Adrenal gland (tissue), 12 donors: ENCODE measurements around the gene CTNS. TPM values are rescaled to one million over a fixed set of nuclear protein-coding genes. Genes with fewer than 3 reads are reported as not detected.
"Not testable (repeated sequence)": the region's sequence is repeated elsewhere in the genome, so short reads cannot be mapped to it uniquely, and the experiment has no call there.

Source experiments
- DNase-seq, 7 donors: peaks; one replicate each; pipeline ENCODE4 v3.0.0-alpha.2; 2019 to 2020
- H3K27ac ChIP-seq, 5 donors: fragments of 200-600 bp; sonication (generic) in 4 of 5; 1 replicate in 3 of 5; 2 replicates in 2 of 5; pipeline versions ENCODE4 v1.5.1 to v1.8.0; 2016 to 2020; ENCODE audit warnings: mild to moderate bottlenecking in 1 of 5
- H3K27me3 ChIP-seq: fragments of 200-600 bp; 2 replicates; pipeline ENCODE4 v1.8.0; 2021
- H3K36me3 ChIP-seq, 2 donors: fragments of 200-600 bp; replicated peaks in 1 of 2; 1 replicate in 1 of 2; 2 replicates in 1 of 2; pipeline versions ENCODE4 v1.5.1 to v1.8.0; 2018 to 2022
- H3K4me1 ChIP-seq, 2 donors: fragments of 200-600 bp; replicated peaks in 1 of 2; 1 replicate in 1 of 2; 2 replicates in 1 of 2; pipeline versions ENCODE4 v1.5.1 to v1.8.0; 2018 to 2021
- H3K4me3 ChIP-seq, 4 donors: fragments of 200-600 bp; sonication (generic) in 3 of 4; one replicate each; pipeline ENCODE4 v1.5.1; 2016 to 2018
- H3K9me3 ChIP-seq, 3 donors: fragments of 200-600 bp; sonication (generic) in 1 of 3; replicated peaks in 1 of 3; 1 replicate in 2 of 3; 2 replicates in 1 of 3; pipeline versions ENCODE4 v1.5.1 to v1.8.0; 2016 to 2021
- POLR2A ChIP-seq, 2 donors: fragments of 450-650 bp; IDR thresholded peaks; one replicate each; pipeline ENCODE4 v1.6.1; 2017; ENCODE audit warnings: antibody characterized with exemption in 2 of 2, mild to moderate bottlenecking in 2 of 2, moderate library complexity in 1 of 2
- WGBS, 4 donors: extraction: QIAGEN DNeasy Blood & Tissue Kit in 2 of 4; methylation state at CpG; one replicate each; pipeline versions ENCODE4 v1.1.5 to v1.1.7; 2013 to 2017; 5-methylcytosine and 5-hydroxymethylcytosine counted together
- intact Hi-C, 2 donors: fragments of 100-400 bp; cut with DNase I; formaldehyde crosslinking; loops; one replicate each; pipeline versions ENCODE4 v1.14.1 to v1.15.0; 2022 to 2023
- polyA plus RNA-seq, 3 donors: library from polyadenylated mRNA; stranded (reverse); fragments of 200-250 nt in 2 of 3; fragments of 350-450 nt in 1 of 3; fragmentation: Illumina TruSeq in 1 of 3; extraction: RNeasy Lipid Tissue Mini Kit (QIAGEN cat#74804) in 1 of 3; gene quantifications; one replicate each; pipeline ENCODE4 v1.2.3, GENCODE V29; 2013 to 2014
- total RNA-seq, 9 donors: library from RNA; depleted of rRNA in 4 of 9; stranded (reverse); fragments of >200 nt in 4 of 9; fragments of 120-200 nt in 1 of 9; fragmentation: NEBNext Ultra II Directional in 1 of 9; extraction: Animal tissue kit (Norgen Biotek cat#: 25700) in 1 of 9; gene quantifications; one replicate each; pipeline versions ENCODE4 v1.1.0 to v1.2.4, GENCODE V29; 2013 to 2023
- TF ChIP-seq, protein P1 (sequence below), 6 experiments: fragments of 450-650 bp in 4 of 6; fragments of 200-600 bp in 2 of 6; sonication (generic) in 1 of 6; IDR thresholded peaks; 1 replicate in 5 of 6; 2 replicates in 1 of 6; pipeline versions ENCODE4 v1.5.1 to v1.8.0; 2016 to 2021; ENCODE audit warnings: antibody characterized with exemption in 6 of 6, mild to moderate bottlenecking in 2 of 6, moderate library complexity in 1 of 6
- donor health status: healthy with polysubstance abuse.
- donor health status: Bipolar disorder and iron deficiency.
- donor health status: DM: yes; HTN: yes; CAD: no.
- donor health status: DM: no; HTN: no; CAD: no.
- donor health status: DM: no; HTN: no; CAD: no.
- donor health status: DM: yes; HTN: yes; CAD: no.

CTNS gene
- total and polyA plus RNA-seq, 12 donors = 11.5 to 74.8 (median 29.6) TPM

DNA sequence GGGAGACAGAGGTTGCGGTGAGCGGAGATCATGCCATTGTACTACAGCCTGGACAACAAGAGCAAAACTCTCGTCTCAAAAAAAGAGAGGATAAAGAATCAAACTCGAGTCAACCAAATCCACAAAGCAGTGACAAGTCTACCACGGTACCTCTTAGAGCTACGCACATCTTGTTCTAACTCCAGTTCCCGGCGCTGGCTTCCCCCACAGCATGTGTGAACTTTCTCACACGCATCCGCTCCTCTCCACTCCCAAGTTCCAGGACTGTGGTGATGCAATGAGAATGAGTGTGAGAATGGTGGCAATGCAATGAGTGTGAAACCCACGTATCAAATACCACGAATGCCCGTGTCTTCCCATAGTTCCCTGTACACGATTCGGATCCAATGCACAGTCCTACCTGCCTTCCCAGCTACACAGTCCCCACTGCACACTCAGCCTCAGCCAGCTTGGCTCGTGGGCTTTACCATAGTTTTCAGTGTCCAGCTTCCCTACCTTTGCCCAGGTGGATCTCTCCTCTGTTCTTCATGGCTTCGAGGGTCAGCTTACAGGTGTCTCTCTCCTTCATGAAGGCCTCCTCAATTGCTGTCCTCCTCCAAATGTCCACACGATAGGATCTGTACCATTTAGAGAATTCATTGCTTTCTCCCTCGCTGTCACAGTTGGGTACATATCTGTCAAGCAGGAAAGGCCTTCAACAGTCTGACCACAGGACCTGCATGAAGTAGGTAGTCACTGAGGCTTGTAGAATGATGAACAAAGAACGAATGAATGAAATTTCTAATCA is 68.6 kb downstream of the CTNS start:
- Histone ChIP-seq H3K4me3 (no peak overlapping the region), H3K4me1 (peaks cover 0 to 7% of the 10 kb centered on the region in 2 donors), H3K27me3 (no peaks in the 10 kb centered on the region), H3K27ac (no peak overlapping the region), H3K9me3 (no peaks in the 10 kb centered on the region), H3K36me3 (no peaks in the 10 kb centered on the region)
- intact Hi-C loops = no loop called here
- 84 to 88% (median 87%) methylated on average over 20 of the region's 20 CpGs for WGBS, 4 donors
- no peak for DNase-seq
- TF ChIP-seq, protein P1, sequence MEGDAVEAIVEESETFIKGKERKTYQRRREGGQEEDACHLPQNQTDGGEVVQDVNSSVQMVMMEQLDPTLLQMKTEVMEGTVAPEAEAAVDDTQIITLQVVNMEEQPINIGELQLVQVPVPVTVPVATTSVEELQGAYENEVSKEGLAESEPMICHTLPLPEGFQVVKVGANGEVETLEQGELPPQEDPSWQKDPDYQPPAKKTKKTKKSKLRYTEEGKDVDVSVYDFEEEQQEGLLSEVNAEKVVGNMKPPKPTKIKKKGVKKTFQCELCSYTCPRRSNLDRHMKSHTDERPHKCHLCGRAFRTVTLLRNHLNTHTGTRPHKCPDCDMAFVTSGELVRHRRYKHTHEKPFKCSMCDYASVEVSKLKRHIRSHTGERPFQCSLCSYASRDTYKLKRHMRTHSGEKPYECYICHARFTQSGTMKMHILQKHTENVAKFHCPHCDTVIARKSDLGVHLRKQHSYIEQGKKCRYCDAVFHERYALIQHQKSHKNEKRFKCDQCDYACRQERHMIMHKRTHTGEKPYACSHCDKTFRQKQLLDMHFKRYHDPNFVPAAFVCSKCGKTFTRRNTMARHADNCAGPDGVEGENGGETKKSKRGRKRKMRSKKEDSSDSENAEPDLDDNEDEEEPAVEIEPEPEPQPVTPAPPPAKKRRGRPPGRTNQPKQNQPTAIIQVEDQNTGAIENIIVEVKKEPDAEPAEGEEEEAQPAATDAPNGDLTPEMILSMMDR (IDR thresholded peaks at IDR 0.05) = no peak
- no peak for TF ChIP-seq POLR2A (IDR thresholded peaks at IDR 0.05)

DNA sequence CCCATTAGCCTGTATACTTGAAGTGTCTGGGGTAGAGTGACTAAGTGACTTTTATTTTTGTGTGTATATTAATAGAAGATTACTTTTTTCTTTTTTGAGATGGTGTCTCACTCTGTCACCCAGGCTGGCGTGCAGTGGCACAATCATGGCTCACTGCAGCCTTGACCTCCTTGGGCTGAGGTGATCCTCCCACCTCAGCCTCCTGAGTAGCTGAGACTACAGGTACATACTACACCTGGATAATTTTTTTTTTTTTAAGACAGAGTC is 69.1 kb downstream of the CTNS start:
- H3K4me3 ChIP-seq, DNase-seq, H3K36me3 ChIP-seq, H3K4me1 ChIP-seq, intact Hi-C loops, H3K9me3 ChIP-seq, H3K27me3 ChIP-seq, H3K27ac ChIP-seq: not testable (repeated sequence)
- WGBS, 4 donors = 57 to 100% (median 78%) methylated on average over 1 of the region's 1 CpG

DNA sequence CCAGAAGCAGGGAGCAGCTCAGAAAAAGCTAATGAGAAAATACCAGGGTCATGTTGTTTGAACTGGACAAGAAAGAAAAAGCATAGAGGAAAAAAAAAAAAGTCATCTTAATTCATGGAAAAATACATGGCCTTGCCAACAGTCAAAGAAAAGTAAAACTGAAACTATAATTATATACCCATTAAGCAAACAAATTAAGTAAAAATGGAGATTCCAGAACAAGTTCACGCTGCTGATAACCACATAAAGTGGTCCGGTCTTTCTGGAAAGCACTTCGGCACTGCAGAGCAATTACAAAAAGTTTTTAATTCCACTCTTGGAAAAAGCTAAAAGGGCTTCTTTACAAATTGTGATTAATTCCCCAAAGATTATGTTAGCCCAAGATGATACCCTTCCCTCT is 71.8 kb downstream of the CTNS start:
- Histone ChIP-seq H3K4me1 (peaks cover 0 to 7% of the 10 kb centered on the region in 2 donors), H3K27me3 (no peaks in the 10 kb centered on the region), H3K9me3 (no peaks in the 10 kb centered on the region), H3K4me3 (no peak overlapping the region), H3K27ac (no peak overlapping the region), H3K36me3 (peaks cover 0 to 5% of the 10 kb centered on the region in 2 donors)
- 52 to 75% (median 61%) methylated on average over 3 of the region's 3 CpGs for WGBS, 4 donors
- no peak for TF ChIP-seq POLR2A (IDR thresholded peaks at IDR 0.05)
- TF ChIP-seq, protein P1 (IDR thresholded peaks at IDR 0.05) = no peak
- DNase-seq = no peak
- intact Hi-C loops = no loop called here

DNA sequence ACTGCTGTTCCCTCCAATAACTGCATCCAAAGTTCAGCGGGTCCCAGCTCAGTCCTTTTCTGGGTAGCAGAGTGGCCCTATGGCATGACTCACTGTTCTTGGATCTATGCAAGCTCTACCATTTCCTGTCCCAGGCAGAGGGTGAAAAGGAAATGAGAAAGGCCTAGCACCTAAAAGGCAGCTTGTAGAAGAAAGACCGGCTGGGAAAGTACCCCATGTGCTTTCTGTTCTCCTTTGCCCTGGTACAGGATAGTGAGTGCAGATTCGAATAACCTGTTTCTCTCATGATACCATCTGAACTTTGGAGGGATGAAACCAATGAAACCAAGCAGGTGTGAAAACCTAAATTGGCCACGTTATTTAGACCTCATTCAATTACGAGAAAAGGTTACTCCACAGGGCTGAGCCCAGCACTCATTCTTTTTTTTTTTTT is 74.4 kb downstream of the CTNS start:
- no peak overlapping the region for H3K27ac ChIP-seq
- TF ChIP-seq, protein P1 (IDR thresholded peaks at IDR 0.05) = no peak
- TF ChIP-seq POLR2A (IDR thresholded peaks at IDR 0.05) = no peak
- no peaks in the 10 kb centered on the region for H3K9me3 ChIP-seq
- H3K4me3 ChIP-seq = no peak overlapping the region
- H3K36me3 ChIP-seq = peaks cover 0 to 23% of the 10 kb centered on the region in 2 donors
- DNase-seq = no peak
- intact Hi-C loops = no loop called here
- H3K27me3 ChIP-seq = no peaks in the 10 kb centered on the region
- H3K4me1 ChIP-seq = peaks cover 0 to 7% of the 10 kb centered on the region in 2 donors
- 61 to 71% (median 69%) methylated on average over 5 of the region's 5 CpGs for WGBS, 4 donors

Other genes with a start within 250 kb of the CTNS start
- not detected for gene OR1E1, start 238.3 kb upstream of the CTNS start, total RNA-seq
- gene OR1E1, start 238.3 kb upstream of the CTNS start, polyA plus RNA-seq = not detected
- not detected for gene OR3A3, start 225.4 kb upstream of the CTNS start, total RNA-seq
- not detected for gene OR3A3, start 225.4 kb upstream of the CTNS start, polyA plus RNA-seq
- not detected for gene OR1E2, start 202.9 kb upstream of the CTNS start, total RNA-seq
- not detected for gene OR1E2, start 202.9 kb upstream of the CTNS start, polyA plus RNA-seq
- gene SPATA22, start 164.9 kb upstream of the CTNS start, total RNA-seq = 1 to 10 TPM in 4 of 9 donors, under 1 TPM in 1, not detected in 4; 0.17 to 3.8 (median 1.4) TPM
- gene SPATA22, start 164.9 kb upstream of the CTNS start, polyA plus RNA-seq = under 1 TPM; 0.13 to 0.88 (median 0.54) TPM
- gene ASPA, start 160.8 kb upstream of the CTNS start, total RNA-seq = 10 to 100 TPM in 1 of 9 donors, 1 to 10 TPM in 8; 1.3 to 10.1 (median 2.9) TPM
- gene ASPA, start 160.8 kb upstream of the CTNS start, polyA plus RNA-seq = 1 to 10 TPM; 2.6 to 5.7 (median 5.5) TPM
- 1 to 10 TPM in 2 of 9 donors, under 1 TPM in 7; 0.14 to 1.4 (median 0.46) TPM for gene TRPV3, start 78.9 kb upstream of the CTNS start, total RNA-seq
- gene TRPV3, start 78.9 kb upstream of the CTNS start, polyA plus RNA-seq = 1 to 10 TPM in 1 of 3 donors, under 1 TPM in 2; 0.34 to 1.1 (median 0.37) TPM
- 1 to 10 TPM; 1.6 to 5.5 (median 3.1) TPM for gene TRPV1, start 27.3 kb upstream of the CTNS start, total RNA-seq
- 10 to 100 TPM in 1 of 3 donors, 1 to 10 TPM in 2; 1.5 to 10.9 (median 5.9) TPM for gene TRPV1, start 27.3 kb upstream of the CTNS start, polyA plus RNA-seq
- 10 to 100 TPM; 12.0 to 27.4 (median 19.9) TPM for gene SHPK, start 510 bp upstream of the CTNS start, total RNA-seq
- gene SHPK, start 510 bp upstream of the CTNS start, polyA plus RNA-seq = 10 to 100 TPM in 1 of 3 donors, 1 to 10 TPM in 2; 8.8 to 13.3 (median 9.1) TPM
- gene TAX1BP3, start 31.8 kb downstream of the CTNS start, total RNA-seq = 100 to 1,000 TPM; 105 to 311 (median 208) TPM
- gene TAX1BP3, start 31.8 kb downstream of the CTNS start, polyA plus RNA-seq = 100 to 1,000 TPM in 1 of 3 donors, 10 to 100 TPM in 2; 32.1 to 100 (median 94.9) TPM
- 10 to 100 TPM in 7 of 9 donors, 1 to 10 TPM in 2; 6.1 to 73.8 (median 37.1) TPM for gene EMC6, start 32.1 kb downstream of the CTNS start, total RNA-seq
- gene EMC6, start 32.1 kb downstream of the CTNS start, polyA plus RNA-seq = 10 to 100 TPM; 44.2 to 89.4 (median 47.7) TPM
- gene P2RX5, start 59.4 kb downstream of the CTNS start, total RNA-seq = 1 to 10 TPM in 5 of 9 donors, under 1 TPM in 4; 0.25 to 2.8 (median 1.1) TPM
- gene P2RX5, start 59.4 kb downstream of the CTNS start, polyA plus RNA-seq = 1 to 10 TPM in 1 of 3 donors, under 1 TPM in 2; 0.59 to 2.0 (median 0.88) TPM
- gene HASPIN, start 87.1 kb downstream of the CTNS start, total RNA-seq = 1 to 10 TPM in 2 of 9 donors, under 1 TPM in 7; 0.14 to 1.4 (median 0.48) TPM
- under 1 TPM; 0.07 to 0.48 (median 0.08) TPM for gene HASPIN, start 87.1 kb downstream of the CTNS start, polyA plus RNA-seq
- gene ITGAE, start 164.4 kb downstream of the CTNS start, total RNA-seq = 10 to 100 TPM in 8 of 9 donors, 1 to 10 TPM in 1; 4.9 to 85.4 (median 23.4) TPM
- gene ITGAE, start 164.4 kb downstream of the CTNS start, polyA plus RNA-seq = 10 to 100 TPM; 46.7 to 85.3 (median 48.2) TPM
- gene NCBP3, start 209.5 kb downstream of the CTNS start, total RNA-seq = 10 to 100 TPM; 11.0 to 30.4 (median 23.3) TPM
- gene NCBP3, start 209.5 kb downstream of the CTNS start, polyA plus RNA-seq = 10 to 100 TPM; 21.9 to 36.6 (median 22.8) TPM